GM20000 (cell line): ENCODE data around the gene ADAMTSL2.

Experiments
- DNase-seq: peaks from one replicate; pipeline ENCODE4 v3.0.0; 2012; ENCODE audit warnings: low spot score
- TF ChIP-seq, protein P1 (sequence below): IDR thresholded peaks from 2 replicates; pipeline ENCODE4 v1.5.1; 2012; ENCODE audit warnings: mild to moderate bottlenecking, control low read depth; ENCODE audit errors: extremely low read depth, missing control alignments

Gene ADAMTSL2

GRCh38 chr9:133614056-133614455 is 79.6 kb downstream of the ADAMTSL2 start:
- TF ChIP-seq, protein P1, sequence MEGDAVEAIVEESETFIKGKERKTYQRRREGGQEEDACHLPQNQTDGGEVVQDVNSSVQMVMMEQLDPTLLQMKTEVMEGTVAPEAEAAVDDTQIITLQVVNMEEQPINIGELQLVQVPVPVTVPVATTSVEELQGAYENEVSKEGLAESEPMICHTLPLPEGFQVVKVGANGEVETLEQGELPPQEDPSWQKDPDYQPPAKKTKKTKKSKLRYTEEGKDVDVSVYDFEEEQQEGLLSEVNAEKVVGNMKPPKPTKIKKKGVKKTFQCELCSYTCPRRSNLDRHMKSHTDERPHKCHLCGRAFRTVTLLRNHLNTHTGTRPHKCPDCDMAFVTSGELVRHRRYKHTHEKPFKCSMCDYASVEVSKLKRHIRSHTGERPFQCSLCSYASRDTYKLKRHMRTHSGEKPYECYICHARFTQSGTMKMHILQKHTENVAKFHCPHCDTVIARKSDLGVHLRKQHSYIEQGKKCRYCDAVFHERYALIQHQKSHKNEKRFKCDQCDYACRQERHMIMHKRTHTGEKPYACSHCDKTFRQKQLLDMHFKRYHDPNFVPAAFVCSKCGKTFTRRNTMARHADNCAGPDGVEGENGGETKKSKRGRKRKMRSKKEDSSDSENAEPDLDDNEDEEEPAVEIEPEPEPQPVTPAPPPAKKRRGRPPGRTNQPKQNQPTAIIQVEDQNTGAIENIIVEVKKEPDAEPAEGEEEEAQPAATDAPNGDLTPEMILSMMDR = no peak
- DNase-seq = no peak

DNA sequence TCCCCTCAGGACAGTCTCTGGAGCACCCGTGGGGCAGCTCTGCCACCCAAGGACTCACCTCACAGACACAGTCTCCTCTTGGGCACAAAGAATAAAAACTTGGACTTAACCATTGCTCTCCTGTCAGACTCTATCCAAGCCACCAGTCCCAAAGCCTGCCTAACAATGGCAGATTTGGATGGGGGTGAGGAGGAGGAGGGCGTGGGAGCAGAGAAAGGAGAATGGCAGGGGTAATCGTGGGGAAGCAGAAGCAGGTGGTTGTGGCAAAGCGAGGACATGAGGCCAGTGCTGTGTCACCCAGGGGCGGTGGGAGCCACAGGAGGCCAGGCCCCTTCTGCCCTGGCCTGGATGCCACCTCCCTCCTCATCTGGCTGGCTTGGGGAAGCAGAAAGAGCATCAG is 80.2 kb downstream of the ADAMTSL2 start:
- TF ChIP-seq, protein P1 = no peak
- DNase-seq = no peak

DNA sequence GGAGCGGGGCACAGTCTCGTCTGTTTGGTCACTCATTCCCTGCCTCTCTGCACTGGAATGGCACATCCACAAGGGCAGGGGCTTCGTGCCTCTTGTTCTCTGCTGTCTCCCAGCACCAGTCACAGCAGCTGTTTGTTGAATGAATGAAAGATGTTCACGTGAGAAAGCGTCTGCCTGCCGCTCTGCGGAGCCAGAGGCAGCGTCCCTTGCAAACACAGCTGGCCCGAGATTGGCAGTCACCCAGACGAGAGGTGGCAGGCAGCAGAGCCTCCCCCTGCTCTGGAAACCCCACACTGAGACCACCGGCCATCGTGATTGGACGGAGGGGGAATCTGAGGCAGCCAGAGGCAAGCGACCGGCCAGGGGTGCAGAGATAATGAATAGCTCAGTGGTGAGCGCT is 80.7 kb downstream of the ADAMTSL2 start:
- TF ChIP-seq, protein P1 = no peak
- DNase-seq = no peak

GRCh38 chr9:133615606-133616188 is 81.2 kb downstream of the ADAMTSL2 start:
- TF ChIP-seq, protein P1 = no peak
- no peak for DNase-seq

DNA sequence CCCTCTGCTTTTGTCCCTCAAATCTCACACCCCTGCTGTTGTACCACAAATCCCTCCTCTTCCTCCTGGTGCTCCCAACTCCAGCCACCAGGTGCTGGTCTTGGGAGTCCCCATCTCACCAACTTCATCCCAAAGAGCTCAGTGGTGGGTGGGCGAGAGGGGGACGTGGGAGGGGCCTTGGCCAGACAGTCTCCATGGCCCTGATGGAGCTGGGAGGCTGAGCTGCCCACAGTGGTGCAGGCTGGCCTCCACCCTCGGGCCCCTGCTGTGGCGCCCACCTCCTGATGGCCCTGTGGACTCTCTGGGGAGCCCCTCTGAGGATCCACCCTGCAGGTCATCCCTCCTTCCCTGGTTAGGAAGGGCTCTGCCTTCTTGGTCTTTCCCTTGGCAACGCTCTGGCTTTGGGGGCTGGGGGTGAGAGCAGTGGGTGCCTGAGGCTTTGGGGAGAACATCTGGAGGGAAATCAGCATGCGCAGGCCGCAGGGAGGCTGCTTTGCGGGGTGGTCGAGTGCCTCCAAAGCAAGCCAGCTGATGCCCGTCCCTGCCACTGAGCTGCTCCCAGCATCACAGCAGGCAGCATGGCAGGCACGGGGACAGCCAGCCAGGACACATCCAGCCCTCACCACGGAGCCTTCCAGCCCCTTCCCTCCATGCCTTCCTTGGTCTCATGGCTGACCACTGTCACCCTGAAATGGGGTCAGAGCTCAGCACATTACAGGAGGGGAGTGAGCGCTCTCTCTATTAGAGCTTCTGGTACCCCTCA is 82.3 kb downstream of the ADAMTSL2 start:
- TF ChIP-seq, protein P1 = no peak
- no peak for DNase-seq

DNA sequence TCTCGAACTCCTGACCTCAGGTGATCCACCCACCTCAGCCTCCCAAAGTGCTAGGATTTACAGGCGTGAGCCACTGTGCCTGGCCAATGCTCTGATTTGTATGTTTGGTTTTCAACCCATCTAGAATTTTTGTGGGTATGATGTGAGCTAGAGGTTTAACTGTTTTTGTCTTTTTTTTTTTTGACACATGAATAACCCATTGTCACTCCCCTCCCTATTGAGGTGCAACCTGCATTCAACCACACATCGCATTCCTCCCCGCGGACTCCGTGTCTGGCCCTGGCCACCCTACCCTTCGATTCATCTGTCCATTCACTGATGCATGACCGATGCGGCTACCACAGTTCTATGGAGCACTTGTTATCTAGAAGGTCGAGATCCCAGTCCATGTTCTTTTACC is 84.2 kb downstream of the ADAMTSL2 start:
- no peak for DNase-seq
- TF ChIP-seq, protein P1 = no peak

DNA sequence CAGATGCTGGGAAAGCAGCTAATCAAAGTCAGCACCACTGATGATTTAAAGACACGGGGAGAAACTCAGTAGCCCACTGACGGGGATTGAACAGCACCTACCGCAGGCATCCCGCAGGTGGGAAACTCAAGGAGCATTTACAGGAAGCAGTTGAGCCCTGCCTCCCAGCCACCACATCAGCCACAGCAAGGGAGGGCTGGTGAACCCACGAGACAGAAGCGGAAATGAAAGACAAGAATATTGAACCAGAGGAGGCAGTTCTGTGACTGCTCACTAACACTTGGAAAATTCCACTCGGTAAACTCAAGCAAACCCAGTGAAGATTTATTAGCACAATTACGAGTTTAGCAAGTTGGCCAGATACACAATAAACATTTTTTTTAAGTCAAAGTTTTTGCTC is 85.3 kb downstream of the ADAMTSL2 start:
- DNase-seq = no peak
- TF ChIP-seq, protein P1 = no peak
